Gastrocnemius medialis (tissue), 4 donors: ENCODE measurements around the gene DENND6A.

ENCODE experiments used
- POLR2A ChIP-seq, 2 donors: fragments of 450-650 bp; IDR thresholded peaks; one replicate each; pipeline ENCODE4 v1.6.1; 2017; ENCODE audit warnings: antibody characterized with exemption in 2 of 2, mild to moderate bottlenecking in 2 of 2, moderate library complexity in 2 of 2
- TF ChIP-seq, protein P1 (sequence below), 5 experiments: fragments of 450-650 bp in 3 of 5; fragments of 200-600 bp in 2 of 5; sonication (generic) in 2 of 5; IDR thresholded peaks in 4 of 5; conservative IDR thresholded peaks in 1 of 5; 1 replicate in 4 of 5; 2 replicates in 1 of 5; pipeline ENCODE4 v1.5.1; 2016 to 2019; ENCODE audit warnings: antibody characterized with exemption in 5 of 5, mild to moderate bottlenecking in 3 of 5, moderate library complexity in 3 of 5

DNA sequence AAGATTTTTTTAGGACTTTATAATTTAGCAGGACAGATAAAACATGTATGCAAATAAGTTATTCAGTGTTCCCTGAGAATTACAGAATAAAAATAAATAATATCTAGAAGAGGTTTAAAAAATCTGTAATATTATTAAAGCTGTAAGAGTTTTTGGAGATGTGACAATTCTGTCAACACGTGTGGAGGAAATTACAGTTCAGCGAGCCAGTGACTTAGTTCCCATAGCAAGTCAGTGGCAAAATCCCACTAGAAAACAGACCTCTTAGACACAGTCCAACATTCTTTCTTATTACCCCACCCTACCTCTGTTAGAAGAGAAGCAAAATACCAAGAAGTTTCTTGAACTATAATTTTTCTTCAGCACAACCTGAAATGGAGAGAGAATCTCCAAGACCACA, 16.2 kb upstream of the DENND6A start:
- TF ChIP-seq, protein P1, sequence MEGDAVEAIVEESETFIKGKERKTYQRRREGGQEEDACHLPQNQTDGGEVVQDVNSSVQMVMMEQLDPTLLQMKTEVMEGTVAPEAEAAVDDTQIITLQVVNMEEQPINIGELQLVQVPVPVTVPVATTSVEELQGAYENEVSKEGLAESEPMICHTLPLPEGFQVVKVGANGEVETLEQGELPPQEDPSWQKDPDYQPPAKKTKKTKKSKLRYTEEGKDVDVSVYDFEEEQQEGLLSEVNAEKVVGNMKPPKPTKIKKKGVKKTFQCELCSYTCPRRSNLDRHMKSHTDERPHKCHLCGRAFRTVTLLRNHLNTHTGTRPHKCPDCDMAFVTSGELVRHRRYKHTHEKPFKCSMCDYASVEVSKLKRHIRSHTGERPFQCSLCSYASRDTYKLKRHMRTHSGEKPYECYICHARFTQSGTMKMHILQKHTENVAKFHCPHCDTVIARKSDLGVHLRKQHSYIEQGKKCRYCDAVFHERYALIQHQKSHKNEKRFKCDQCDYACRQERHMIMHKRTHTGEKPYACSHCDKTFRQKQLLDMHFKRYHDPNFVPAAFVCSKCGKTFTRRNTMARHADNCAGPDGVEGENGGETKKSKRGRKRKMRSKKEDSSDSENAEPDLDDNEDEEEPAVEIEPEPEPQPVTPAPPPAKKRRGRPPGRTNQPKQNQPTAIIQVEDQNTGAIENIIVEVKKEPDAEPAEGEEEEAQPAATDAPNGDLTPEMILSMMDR (IDR thresholded peaks at IDR 0.05 in 4 of 5, conservative IDR thresholded peaks at IDR 0.05 in 1 of 5): no peak
- no peak for TF ChIP-seq POLR2A (IDR thresholded peaks at IDR 0.05)
